Neural cell (in vitro differentiated cells): ENCODE results near the gene RPLP2.

Source experiments
- EZH2 ChIP-seq: fragments of 200-600, 300-800 bp; shearing (Covaris generic), sonication (generic); IDR thresholded peaks from 2 replicates; pipeline ENCODE4 v1.6.1; 2014; ENCODE audit warnings: antibody characterized with exemption, low read length, borderline replicate concordance, mild to moderate bottlenecking; ENCODE audit not compliant: insufficient read depth, poor library complexity, severe bottlenecking
- POLR2AphosphoS5 ChIP-seq: IDR thresholded peaks from 2 replicates; pipeline ENCODE4 v1.6.1; 2012
- RAD21 ChIP-seq: fragments of 450-650 bp; conservative IDR thresholded peaks from 2 replicates; pipeline ENCODE4 v1.6.1; 2014; ENCODE audit warnings: antibody characterized with exemption, mild to moderate bottlenecking, moderate library complexity
- SMC3 ChIP-seq: fragments of 450-650 bp; conservative IDR thresholded peaks from 2 replicates; pipeline ENCODE4 v1.6.1; 2014; ENCODE audit warnings: antibody characterized with exemption, mild to moderate bottlenecking, moderate library complexity; ENCODE audit not compliant: poor library complexity
- TF ChIP-seq, protein P1 (sequence below): fragments of 450-650 bp; IDR thresholded peaks from 2 replicates; pipeline ENCODE4 v1.5.1; 2014; ENCODE audit warnings: antibody characterized with exemption, mild to moderate bottlenecking, moderate library complexity; ENCODE audit not compliant: poor library complexity, severe bottlenecking

DNA sequence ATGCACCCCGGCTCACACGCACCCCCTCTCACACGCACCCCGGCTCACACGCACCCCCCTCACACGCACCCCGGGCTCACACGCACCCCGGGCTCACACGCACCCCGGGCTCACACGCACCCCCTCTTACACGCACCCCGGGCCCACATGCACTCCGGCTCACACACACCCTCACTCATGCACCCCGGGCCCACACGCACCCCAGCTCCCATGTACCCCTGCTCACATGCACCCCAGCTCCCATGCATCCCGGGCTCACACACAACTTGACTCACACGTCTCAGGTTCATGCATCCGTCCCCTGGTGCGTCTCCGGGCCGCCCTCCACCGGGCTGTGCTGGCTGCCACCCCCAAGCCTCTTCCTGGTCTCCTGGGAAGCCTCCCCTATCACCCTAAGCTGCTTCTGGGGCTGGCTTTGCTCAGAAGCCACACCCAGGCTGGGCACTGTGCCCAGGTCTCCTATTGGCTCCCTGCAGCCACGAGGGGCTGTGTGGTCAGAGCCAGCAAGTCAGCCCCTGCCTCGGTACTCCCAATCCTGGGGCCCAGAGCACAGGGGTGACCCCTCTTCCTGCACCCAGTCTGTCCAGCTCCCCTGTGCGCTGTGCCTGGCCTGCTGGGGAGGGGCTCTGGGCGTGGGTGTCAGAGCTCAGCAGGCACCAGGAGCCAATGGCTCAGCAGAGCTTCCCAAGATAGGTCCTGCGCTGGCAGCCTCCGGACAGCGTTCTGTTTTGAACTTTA, 49.8 kb downstream of the RPLP2 start:
- TF ChIP-seq SMC3 (no peak), POLR2AphosphoS5 (no peak), EZH2 (no peak), RAD21 (no peak)
- TF ChIP-seq, protein P1, sequence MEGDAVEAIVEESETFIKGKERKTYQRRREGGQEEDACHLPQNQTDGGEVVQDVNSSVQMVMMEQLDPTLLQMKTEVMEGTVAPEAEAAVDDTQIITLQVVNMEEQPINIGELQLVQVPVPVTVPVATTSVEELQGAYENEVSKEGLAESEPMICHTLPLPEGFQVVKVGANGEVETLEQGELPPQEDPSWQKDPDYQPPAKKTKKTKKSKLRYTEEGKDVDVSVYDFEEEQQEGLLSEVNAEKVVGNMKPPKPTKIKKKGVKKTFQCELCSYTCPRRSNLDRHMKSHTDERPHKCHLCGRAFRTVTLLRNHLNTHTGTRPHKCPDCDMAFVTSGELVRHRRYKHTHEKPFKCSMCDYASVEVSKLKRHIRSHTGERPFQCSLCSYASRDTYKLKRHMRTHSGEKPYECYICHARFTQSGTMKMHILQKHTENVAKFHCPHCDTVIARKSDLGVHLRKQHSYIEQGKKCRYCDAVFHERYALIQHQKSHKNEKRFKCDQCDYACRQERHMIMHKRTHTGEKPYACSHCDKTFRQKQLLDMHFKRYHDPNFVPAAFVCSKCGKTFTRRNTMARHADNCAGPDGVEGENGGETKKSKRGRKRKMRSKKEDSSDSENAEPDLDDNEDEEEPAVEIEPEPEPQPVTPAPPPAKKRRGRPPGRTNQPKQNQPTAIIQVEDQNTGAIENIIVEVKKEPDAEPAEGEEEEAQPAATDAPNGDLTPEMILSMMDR = no peak
